BE2C (cell line): ENCODE data around the gene ASTE1.

ENCODE experiments used
- DNase-seq: peaks from one replicate; pipeline ENCODE4 v3.0.0-alpha.2; 2020
- H3K27me3 ChIP-seq: fragments of 250-450 bp; sonication (Bioruptor Pico); 2 replicates; pipeline ENCODE4 v1.5.1; 2020; ENCODE audit warnings: mild to moderate bottlenecking
- H3K36me3 ChIP-seq: fragments of 250-450 bp; sonication (Bioruptor Pico); 2 replicates; pipeline ENCODE4 v1.5.1; 2020; ENCODE audit warnings: mild to moderate bottlenecking
- H3K4me1 ChIP-seq: fragments of 250-450 bp; sonication (Bioruptor Pico); 2 replicates; pipeline ENCODE4 v1.5.1; 2020
- H3K4me3 ChIP-seq: 2 replicates; pipeline ENCODE4 v1.5.1; 2011; ENCODE audit warnings: low read depth, low read length
- H3K9me3 ChIP-seq: fragments of 250-450 bp; sonication (Bioruptor Pico); 2 replicates; pipeline ENCODE4 v1.5.1; 2020
- TF ChIP-seq, protein P1 (sequence below): IDR thresholded peaks from 2 replicates; pipeline ENCODE4 v1.5.1; 2012; ENCODE audit warnings: mild to moderate bottlenecking, low read depth, low read length

Gene ASTE1

DNA sequence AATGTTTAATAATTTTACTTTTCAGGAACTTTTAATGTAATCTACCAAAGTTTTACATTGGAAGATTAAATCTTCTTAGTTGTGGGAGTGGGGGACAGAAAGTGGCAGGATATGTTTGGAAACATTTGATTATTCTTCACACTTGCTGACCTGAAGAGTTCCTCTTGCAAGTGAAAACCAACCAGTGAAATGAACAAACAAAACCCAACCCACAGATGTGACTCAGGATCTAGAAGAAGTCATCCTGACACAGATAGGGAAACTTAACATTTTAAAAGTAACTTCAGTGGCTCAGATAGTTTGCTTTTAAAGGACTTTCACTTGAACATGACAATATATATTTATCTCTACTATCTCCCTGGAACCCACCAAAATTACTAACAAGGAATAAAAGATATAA is 55.4 kb downstream of the ASTE1 start:
- TF ChIP-seq, protein P1, sequence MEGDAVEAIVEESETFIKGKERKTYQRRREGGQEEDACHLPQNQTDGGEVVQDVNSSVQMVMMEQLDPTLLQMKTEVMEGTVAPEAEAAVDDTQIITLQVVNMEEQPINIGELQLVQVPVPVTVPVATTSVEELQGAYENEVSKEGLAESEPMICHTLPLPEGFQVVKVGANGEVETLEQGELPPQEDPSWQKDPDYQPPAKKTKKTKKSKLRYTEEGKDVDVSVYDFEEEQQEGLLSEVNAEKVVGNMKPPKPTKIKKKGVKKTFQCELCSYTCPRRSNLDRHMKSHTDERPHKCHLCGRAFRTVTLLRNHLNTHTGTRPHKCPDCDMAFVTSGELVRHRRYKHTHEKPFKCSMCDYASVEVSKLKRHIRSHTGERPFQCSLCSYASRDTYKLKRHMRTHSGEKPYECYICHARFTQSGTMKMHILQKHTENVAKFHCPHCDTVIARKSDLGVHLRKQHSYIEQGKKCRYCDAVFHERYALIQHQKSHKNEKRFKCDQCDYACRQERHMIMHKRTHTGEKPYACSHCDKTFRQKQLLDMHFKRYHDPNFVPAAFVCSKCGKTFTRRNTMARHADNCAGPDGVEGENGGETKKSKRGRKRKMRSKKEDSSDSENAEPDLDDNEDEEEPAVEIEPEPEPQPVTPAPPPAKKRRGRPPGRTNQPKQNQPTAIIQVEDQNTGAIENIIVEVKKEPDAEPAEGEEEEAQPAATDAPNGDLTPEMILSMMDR = no peak
- H3K36me3 ChIP-seq = peaks cover 29% of the 10 kb centered on the region
- H3K9me3 ChIP-seq = no peaks in the 10 kb centered on the region
- no peaks in the 10 kb centered on the region for H3K27me3 ChIP-seq
- H3K4me3 ChIP-seq = no peak overlapping the region
- DNase-seq = no peak
- no peaks in the 10 kb centered on the region for H3K4me1 ChIP-seq

DNA sequence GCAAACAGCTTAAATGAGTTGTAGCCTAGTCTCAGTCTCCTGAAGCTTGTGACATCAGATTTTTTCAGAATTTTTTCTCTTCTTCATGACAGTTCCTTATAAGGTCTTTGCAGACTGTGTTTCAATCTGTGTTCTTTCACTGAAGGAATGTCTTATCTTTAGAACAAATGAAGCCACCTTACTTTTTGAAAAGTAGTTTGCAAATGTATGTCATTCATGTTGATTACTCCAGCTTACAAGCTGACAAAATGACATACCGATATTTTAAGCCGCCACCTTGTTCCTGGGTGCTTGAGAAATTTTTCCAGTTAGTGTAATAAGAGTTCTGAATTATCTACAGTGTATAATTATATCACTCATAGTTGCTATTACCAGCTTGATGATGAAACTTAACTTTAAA is 57.0 kb downstream of the ASTE1 start:
- Histone ChIP-seq H3K27me3 (no peaks in the 10 kb centered on the region), H3K4me1 (no peaks in the 10 kb centered on the region), H3K9me3 (no peaks in the 10 kb centered on the region), H3K4me3 (no peak overlapping the region), H3K36me3 (peaks cover 23% of the 10 kb centered on the region)
- TF ChIP-seq, protein P1 = no peak
- no peak for DNase-seq

DNA sequence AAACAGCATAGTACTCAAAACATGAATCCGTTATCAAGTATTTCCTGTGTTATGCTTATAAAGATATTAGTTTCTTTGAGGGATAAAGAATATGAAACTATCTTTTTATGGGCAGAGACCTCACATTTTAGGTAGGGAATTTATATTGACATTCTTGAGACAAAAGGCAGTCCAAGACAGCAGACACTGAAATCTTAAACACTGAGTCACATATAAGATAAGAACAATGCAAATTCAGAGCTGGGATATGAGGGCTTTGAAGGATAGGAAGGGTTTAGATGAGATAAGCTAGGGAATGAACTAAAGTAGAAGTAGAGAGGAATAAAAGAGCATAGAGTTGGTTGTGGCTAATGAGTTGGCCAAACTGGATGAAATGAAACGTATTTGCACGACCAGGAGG is 58.4 kb downstream of the ASTE1 start:
- TF ChIP-seq, protein P1 = no peak
- no peaks in the 10 kb centered on the region for H3K9me3 ChIP-seq
- no peak for DNase-seq
- H3K4me1 ChIP-seq = no peaks in the 10 kb centered on the region
- H3K4me3 ChIP-seq = no peak overlapping the region
- H3K36me3 ChIP-seq = peaks cover 25% of the 10 kb centered on the region
- no peaks in the 10 kb centered on the region for H3K27me3 ChIP-seq

DNA sequence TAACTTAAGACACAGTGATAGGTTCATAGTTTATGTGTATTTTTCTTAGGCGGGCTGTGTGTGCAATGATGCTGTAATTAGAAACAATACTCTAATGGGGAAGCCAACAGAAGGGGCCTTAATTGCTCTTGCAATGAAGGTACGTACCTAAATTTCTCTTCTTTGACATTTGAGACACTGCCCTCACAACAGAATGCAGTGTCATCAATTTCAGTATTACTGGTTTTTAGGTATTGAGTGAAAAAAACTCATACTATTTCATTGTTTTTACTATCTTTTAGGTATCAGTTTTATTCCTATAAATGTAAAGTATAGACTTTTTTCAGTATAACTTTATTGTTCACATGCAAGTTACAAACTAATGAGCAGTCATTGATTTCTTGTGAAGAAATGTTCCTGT is 59.3 kb downstream of the ASTE1 start:
- no peaks in the 10 kb centered on the region for H3K4me1 ChIP-seq
- no peak for DNase-seq
- H3K4me3 ChIP-seq = no peak overlapping the region
- TF ChIP-seq, protein P1 = no peak
- H3K36me3 ChIP-seq = peaks cover 25% of the 10 kb centered on the region
- no peaks in the 10 kb centered on the region for H3K9me3 ChIP-seq
- H3K27me3 ChIP-seq = no peaks in the 10 kb centered on the region

DNA sequence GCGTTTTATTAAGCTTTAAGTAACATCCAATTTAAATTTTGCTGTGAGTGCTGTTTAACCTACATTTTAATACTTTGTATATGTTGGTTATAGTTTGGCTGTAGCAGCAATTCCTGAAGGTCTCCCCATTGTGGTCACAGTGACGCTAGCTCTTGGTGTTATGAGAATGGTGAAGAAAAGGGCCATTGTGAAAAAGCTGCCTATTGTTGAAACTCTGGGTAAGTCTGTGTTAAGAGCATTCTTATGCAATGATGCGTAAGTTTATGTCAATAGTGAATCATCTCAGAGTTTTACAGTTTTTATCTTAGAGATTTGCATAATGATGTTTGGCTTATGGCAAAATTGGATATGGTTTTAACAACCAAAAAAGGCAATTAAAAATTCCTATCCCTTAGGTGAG is 62.7 kb downstream of the ASTE1 start:
- no peaks in the 10 kb centered on the region; the same call in 1 of the 2 replicates for H3K4me1 ChIP-seq
- no peak for DNase-seq
- TF ChIP-seq, protein P1 = no peak
- H3K9me3 ChIP-seq = no peaks in the 10 kb centered on the region
- no peaks in the 10 kb centered on the region for H3K27me3 ChIP-seq
- H3K4me3 ChIP-seq = no peak overlapping the region
- H3K36me3 ChIP-seq = peaks cover 37% of the 10 kb centered on the region
